ENCODE data around the gene PIK3CG.
A peak's percentile ranks its signal among the peaks of the same experiment; 100 is the strongest.
"Not testable (repeated sequence)": the region's sequence is repeated elsewhere in the genome, so short reads cannot be mapped to it uniquely, and the experiment has no call there.

Gene PIK3CG

GRCh38 chr7:106865130-106866041, at the start of gene PIK3CG:
Gene PIK3CG (plus strand): TSS chr7:106865282. CDS start chr7:106867562, 2,280 bp downstream.
- DNase-seq: peak; percentile 91

- no peak for DNase-seq
These were observed 48.0 kb upstream of the PIK3CG start for GRCh38 chr7:106817098-106817497.

GRCh38 chr7:106818736-106819135, 46.3 kb upstream of the PIK3CG start:
- no peak for DNase-seq

- DNase-seq: no peak
These were observed 45.5 kb upstream of the PIK3CG start for GRCh38 chr7:106819546-106819945.

GRCh38 chr7:106820321-106821217, 44.5 kb upstream of the PIK3CG start:
- DNase-seq: no peak

- no peak for DNase-seq
These were observed 41.5 kb upstream of the PIK3CG start for GRCh38 chr7:106823631-106824030.

GRCh38 chr7:106824458-106824857, 40.6 kb upstream of the PIK3CG start:
- no peak for DNase-seq

- no peak for DNase-seq
These were observed 37.5 kb upstream of the PIK3CG start for GRCh38 chr7:106827626-106828025.

GRCh38 chr7:106829496-106829895, 35.6 kb upstream of the PIK3CG start:
- peak; percentile 7 for DNase-seq

GRCh38 chr7:106830896-106831295, 34.2 kb upstream of the PIK3CG start:
- DNase-seq: not testable (repeated sequence)

GRCh38 chr7:106836816-106837215, 28.3 kb upstream of the PIK3CG start:
- no peak for DNase-seq

- no peak for DNase-seq
These were observed 25.6 kb upstream of the PIK3CG start for GRCh38 chr7:106839511-106839910.

- DNase-seq: no peak
These were observed 24.7 kb upstream of the PIK3CG start for GRCh38 chr7:106840342-106840741.

- no peak for DNase-seq
These were observed 23.1 kb upstream of the PIK3CG start for GRCh38 chr7:106841896-106842390.

- no peak for DNase-seq
These were observed 20.6 kb upstream of the PIK3CG start for GRCh38 chr7:106844279-106844997.

- no peak for DNase-seq
These were observed 17.0 kb upstream of the PIK3CG start for GRCh38 chr7:106848049-106848448.

- DNase-seq: no peak
These were observed 16.1 kb upstream of the PIK3CG start for GRCh38 chr7:106848851-106849442.

- not testable (repeated sequence) for DNase-seq
These were observed 13.4 kb upstream of the PIK3CG start for GRCh38 chr7:106851632-106852031.

- no peak for DNase-seq
These were observed 11.7 kb upstream of the PIK3CG start for GRCh38 chr7:106853250-106853908.

- DNase-seq: peak; percentile 51
These were observed 9.4 kb upstream of the PIK3CG start for GRCh38 chr7:106855540-106856132.

All from MV-4-11 (cell line).